ENCODE data around the gene NEK9.

- TF ChIP-seq SP1 (IDR thresholded peaks at IDR 0.05) (no peak), CTCF (IDR thresholded peaks at IDR 0.05; ENCODE audit: low read depth, low read length, missing input control) (no peak), ATF3 (IDR thresholded peaks at IDR 0.05) (no peak), EGR1 (IDR thresholded peaks at IDR 0.05; ENCODE audit: low read depth in 2 of 2) (no peak), MAX (IDR thresholded peaks at IDR 0.05) (no peak), RAD21 (IDR thresholded peaks at IDR 0.05) (no peak), REST (IDR thresholded peaks at IDR 0.05) (no peak)
Observed at GRCh38 chr14:75139185-75139584, 12.3 kb upstream of the NEK9 start.
